Measurements from ENCODE around the gene GLTP.

DNA sequence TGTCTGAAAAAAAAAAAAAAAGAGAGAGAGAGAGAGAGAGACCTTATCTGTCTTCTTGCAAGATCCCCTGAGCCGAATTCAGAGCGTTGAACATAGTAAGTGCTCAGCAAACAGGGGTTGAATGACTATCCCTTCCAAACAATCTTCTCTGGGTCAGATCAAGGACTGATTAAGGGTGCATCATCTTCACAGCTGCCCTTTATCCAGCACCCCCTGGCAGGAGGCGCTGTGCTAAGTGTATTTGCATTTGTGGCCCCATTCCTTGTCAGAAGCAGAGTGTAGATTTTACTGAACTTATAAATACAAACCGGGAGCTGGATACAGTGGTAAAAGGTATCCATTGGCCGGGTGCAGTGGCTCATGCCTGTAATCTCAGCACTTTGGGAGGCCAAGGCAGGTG lies 38.3 kb downstream of the GLTP start:
- TF ChIP-seq, protein P1, sequence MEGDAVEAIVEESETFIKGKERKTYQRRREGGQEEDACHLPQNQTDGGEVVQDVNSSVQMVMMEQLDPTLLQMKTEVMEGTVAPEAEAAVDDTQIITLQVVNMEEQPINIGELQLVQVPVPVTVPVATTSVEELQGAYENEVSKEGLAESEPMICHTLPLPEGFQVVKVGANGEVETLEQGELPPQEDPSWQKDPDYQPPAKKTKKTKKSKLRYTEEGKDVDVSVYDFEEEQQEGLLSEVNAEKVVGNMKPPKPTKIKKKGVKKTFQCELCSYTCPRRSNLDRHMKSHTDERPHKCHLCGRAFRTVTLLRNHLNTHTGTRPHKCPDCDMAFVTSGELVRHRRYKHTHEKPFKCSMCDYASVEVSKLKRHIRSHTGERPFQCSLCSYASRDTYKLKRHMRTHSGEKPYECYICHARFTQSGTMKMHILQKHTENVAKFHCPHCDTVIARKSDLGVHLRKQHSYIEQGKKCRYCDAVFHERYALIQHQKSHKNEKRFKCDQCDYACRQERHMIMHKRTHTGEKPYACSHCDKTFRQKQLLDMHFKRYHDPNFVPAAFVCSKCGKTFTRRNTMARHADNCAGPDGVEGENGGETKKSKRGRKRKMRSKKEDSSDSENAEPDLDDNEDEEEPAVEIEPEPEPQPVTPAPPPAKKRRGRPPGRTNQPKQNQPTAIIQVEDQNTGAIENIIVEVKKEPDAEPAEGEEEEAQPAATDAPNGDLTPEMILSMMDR (IDR thresholded peaks at IDR 0.05) = no peak
- TF ChIP-seq POLR2A (IDR thresholded peaks at IDR 0.05) = no peak
